ENCODE data around the gene SPPL2A.

SPPL2A gene

DNA sequence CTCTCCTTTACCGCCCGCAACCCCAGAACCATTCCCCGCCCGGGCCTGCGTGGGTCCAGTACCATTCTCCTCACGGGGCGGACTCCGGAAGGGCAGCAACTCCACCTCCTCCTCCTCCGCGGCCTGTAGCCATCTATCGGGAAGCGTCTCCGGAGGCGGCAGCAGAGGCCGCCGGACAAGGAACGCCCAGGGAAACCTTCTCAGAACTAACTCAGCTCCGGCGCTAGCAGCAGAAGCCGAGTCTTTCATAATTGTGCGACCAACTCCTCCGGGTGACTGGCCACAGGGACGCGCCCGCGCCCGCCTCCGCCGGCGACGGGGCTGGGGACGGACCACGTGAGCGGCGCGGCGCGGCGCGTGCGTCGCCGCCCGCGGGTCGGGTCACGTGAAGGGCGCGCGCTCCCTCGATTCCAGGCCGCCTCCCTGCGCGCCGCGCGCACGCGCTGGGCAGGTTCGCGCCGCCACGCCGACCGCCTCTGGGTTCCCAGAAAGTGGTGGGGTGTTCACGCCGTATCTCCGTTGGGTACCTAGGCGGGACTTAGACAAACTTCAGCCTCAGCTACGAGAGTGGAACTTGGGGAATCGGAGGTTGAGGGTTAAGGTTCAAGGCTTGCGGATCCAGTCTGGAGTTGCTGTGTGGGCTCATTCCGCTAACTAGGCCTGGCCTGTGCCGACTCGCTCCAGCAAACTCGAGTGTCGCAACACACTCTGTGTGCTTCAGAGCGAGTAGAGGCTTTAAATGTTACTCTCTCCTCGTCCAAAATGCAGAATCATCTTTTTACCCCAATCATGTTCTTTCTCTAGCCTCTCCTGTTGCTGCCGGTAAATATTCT lies 78.8 kb downstream of the SPPL2A start, which contains the start of gene TRPM7:
Gene TRPM7, minus strand, starts transcription at position 329 of the 833 bp plus-strand sequence. Its CDS starts 264 bp downstream, at position 65.
- DNase-seq = peak; percentile 93

DNA sequence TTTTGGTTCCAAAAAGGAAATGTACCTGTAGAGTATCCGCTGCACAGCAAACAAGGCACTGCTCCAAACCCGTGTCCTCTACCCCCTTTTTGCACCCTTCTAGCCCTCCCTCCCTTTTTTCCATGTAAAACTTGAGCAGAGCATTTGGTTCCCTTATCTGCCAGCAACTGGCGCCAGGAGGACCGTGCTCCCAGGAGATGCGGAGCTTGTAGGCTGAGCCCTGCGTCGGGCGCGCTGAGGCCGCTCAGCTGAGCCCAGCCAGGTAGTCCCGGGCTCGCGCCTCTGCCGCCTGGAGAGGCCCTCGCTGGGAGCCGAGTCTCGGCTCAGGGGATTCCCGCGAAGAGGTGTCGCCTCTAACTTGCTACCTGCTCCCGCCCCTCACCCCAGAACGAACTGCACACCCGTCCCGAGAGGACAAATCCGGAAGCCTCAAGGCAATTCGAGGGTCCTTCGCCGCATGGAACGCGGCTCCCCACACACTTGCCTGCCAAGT lies 79.5 kb downstream of the SPPL2A start:
- DNase-seq = peak; percentile 85

- no peak for DNase-seq
Observed at GRCh38 chr15:50685191-50685975, 80.1 kb downstream of the SPPL2A start.

GRCh38 chr15:50681467-50681866 lies 84.0 kb downstream of the SPPL2A start:
- DNase-seq = no peak

DNA sequence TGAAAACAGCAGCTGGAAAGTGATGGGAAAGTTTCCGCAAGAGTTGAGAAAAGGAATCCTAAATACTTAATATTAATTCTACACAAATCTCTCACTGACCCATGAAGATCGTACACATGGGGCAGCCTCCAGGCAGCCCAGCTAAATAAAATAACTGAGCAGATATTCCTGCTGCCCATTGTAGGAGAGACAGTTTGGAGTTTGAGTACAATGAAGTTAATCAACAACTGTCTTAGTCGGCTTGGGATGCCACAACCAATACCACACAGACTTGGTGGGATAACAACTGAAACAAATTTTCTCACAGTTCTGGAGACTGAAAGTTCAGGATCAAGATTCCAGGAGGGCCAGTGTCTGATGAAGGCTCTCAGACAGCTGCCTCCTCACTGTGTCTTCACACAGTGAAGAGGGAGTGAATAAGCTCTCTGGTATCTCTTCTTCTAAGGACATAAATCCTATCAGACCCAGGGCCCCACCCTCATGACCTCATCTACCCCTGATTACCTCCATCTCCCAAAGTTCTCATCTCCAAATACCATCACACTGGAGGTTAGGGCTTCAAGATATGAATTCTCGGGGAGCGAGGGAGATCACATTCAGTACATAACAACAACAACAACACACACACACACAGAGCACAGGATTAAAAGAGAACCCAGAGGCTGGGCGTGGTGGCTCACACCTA lies 88.6 kb downstream of the SPPL2A start:
- no peak for DNase-seq

- no peak for DNase-seq
Observed at GRCh38 chr15:50675535-50676144, 89.9 kb downstream of the SPPL2A start.

- DNase-seq = no peak
Observed at GRCh38 chr15:50670115-50670514, 95.4 kb downstream of the SPPL2A start.

DNA sequence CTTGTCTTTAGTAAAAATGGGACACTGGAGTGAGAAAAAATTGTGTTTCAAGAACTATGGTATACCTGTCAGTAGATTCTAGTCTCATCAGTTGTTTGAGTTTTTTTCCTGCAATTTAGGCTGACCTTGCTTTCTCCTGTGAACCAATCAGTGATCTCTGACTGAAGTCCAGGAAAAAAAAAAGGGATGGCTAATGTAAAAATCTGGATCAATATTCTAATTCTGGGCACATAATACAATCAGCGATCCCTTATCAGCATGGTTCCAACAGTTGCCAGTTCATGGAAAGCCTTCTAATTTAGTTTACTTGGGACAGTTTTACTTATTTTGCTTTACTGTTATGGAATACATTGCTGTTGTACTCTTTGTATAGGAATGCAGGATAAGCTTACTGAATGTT lies 95.9 kb downstream of the SPPL2A start:
- no peak for DNase-seq

GRCh38 chr15:50665938-50666337 lies 99.6 kb downstream of the SPPL2A start:
- DNase-seq = no peak

- no peak for DNase-seq
Observed at GRCh38 chr15:50655555-50655954, 110.0 kb downstream of the SPPL2A start.

DNA sequence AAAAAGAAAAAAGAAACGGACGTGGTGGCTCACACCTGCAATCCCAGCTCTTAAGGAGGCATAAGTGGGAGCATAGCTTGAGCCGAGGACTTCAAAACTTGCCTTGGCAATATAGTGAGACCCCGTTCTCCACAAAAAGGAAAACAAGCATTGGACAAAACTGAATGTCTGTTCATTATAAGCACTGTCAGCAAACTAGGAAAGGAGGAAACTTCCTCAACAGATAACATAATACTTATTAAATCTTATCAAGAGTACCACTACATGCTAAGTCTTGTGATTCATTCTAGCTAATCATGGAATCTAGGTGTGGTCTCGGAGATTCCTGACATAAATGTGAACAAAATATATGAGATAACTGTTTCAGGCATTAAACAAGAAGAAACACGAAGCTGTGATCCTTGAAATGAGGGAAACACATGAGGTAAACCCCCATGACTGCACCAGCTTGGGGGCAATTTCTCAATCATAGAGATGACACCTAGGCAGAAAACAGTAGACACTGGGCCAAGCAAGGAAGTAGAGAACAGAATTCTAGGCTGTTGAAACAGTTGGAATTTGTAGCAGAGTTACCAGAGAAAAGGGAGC lies 112.3 kb downstream of the SPPL2A start:
- DNase-seq = no peak

DNA sequence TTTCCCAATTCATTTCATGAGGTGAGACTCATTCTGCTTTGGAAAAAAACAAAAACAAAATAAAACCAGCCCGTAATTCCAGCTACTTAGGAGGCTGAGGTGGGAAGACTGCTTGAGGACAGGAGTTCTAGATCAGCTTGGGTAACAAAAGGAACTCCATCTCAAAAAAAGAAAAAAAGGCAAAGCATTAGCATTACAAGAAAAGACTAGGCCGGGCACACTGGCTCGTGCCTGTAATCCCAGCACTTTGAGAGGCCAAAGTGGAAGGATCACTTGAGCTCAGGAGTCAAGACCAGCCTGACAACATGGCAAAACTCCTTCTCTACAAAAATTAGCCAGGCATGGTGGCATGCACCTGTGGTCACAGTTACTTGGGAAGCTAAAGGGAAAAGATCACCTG lies 112.8 kb downstream of the SPPL2A start:
- DNase-seq = no peak
